NCI-H146 treated with DMSO at 0.1 percent for 48 hours (cell line): ENCODE data around the gene SLC35B1.

Source experiments
- DNase-seq: peaks from one replicate; lab custom pipeline; 2025; ENCODE audit not compliant: unreplicated experiment; lab: John Stamatoyannopoulos, UW

SLC35B1 gene

GRCh38 chr17:49707608-49708514, at the start of gene SLC35B1:
TSS of gene SLC35B1 (minus strand) at chr17:49707964. CDS start at chr17:49707833, 131 bp downstream.
- DNase-seq, result peak; percentile 97

GRCh38 chr17:49757151-49757777, 49.5 kb upstream of the SLC35B1 start:
- no peak for DNase-seq

GRCh38 chr17:49756323-49757150, 48.8 kb upstream of the SLC35B1 start:
- no peak for DNase-seq

- DNase-seq, result no peak
Measured at GRCh38 chr17:49755663-49756283, 48.0 kb upstream of the SLC35B1 start.

- no peak for DNase-seq
Measured at GRCh38 chr17:49753959-49754391, 46.2 kb upstream of the SLC35B1 start.

GRCh38 chr17:49752508-49752907, 44.7 kb upstream of the SLC35B1 start:
- no peak for DNase-seq

GRCh38 chr17:49749730-49750129, 42.0 kb upstream of the SLC35B1 start:
- no peak for DNase-seq

GRCh38 chr17:49748791-49749190, 41.0 kb upstream of the SLC35B1 start:
- no peak for DNase-seq

GRCh38 chr17:49748223-49748622, 40.5 kb upstream of the SLC35B1 start:
- no peak for DNase-seq

- no peak for DNase-seq
Measured at GRCh38 chr17:49747632-49748031, 39.9 kb upstream of the SLC35B1 start.

GRCh38 chr17:49746791-49747490, 39.2 kb upstream of the SLC35B1 start:
- no peak for DNase-seq

GRCh38 chr17:49745175-49746139, 37.7 kb upstream of the SLC35B1 start:
- no peak for DNase-seq

- no peak for DNase-seq
Measured at GRCh38 chr17:49742166-49742638, 34.4 kb upstream of the SLC35B1 start.

- DNase-seq, result no peak
Measured at GRCh38 chr17:49741692-49742076, 33.9 kb upstream of the SLC35B1 start.

GRCh38 chr17:49741009-49741691, 33.4 kb upstream of the SLC35B1 start:
- DNase-seq, result no peak

- DNase-seq, result peak; percentile 81
Measured at GRCh38 chr17:49739641-49740271, 32.0 kb upstream of the SLC35B1 start.

GRCh38 chr17:49738456-49739163, 30.8 kb upstream of the SLC35B1 start:
- DNase-seq, result no peak
